Testis (tissue), 2 donors: ENCODE measurements around the gene CAMK2B.
"Not testable (repeated sequence)": the region's sequence is repeated elsewhere in the genome, so short reads cannot be mapped to it uniquely, and the experiment has no call there.

Experiments used
- POLR2A ChIP-seq: fragments of 450-650 bp; IDR thresholded peaks from one replicate; pipeline ENCODE4 v1.6.1; 2017; ENCODE audit warnings: antibody characterized with exemption, mild to moderate bottlenecking, moderate library complexity
- TF ChIP-seq, protein P1 (sequence below), 3 experiments: fragments of 450-650 bp in 2 of 3; fragments of 200-600 bp in 1 of 3; sonication (generic) in 1 of 3; IDR thresholded peaks; one replicate each; pipeline ENCODE4 v1.5.1; 2016 to 2019; ENCODE audit warnings: antibody characterized with exemption in 3 of 3, mild to moderate bottlenecking in 2 of 3, moderate library complexity in 1 of 3

DNA sequence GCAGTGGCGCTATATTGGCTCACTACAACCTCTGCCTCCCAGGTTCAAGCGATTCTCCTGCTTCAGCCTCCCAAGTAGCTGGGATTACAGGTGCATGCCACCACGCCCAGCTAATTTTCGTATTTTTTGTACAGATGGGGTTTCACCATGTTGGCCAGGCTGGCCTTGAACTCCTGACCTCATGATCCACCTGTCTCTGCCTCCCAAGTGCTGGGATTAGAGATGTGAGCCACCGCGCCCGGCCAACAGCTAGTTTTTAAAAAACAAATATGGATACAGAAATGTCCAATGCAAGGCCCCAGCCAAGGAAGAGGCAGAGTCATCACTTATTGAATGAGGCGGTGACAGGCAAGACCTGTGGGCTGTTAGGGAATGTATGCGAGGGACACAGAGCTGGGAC is 153.5 kb downstream of the CAMK2B start:
- TF ChIP-seq, protein P1, sequence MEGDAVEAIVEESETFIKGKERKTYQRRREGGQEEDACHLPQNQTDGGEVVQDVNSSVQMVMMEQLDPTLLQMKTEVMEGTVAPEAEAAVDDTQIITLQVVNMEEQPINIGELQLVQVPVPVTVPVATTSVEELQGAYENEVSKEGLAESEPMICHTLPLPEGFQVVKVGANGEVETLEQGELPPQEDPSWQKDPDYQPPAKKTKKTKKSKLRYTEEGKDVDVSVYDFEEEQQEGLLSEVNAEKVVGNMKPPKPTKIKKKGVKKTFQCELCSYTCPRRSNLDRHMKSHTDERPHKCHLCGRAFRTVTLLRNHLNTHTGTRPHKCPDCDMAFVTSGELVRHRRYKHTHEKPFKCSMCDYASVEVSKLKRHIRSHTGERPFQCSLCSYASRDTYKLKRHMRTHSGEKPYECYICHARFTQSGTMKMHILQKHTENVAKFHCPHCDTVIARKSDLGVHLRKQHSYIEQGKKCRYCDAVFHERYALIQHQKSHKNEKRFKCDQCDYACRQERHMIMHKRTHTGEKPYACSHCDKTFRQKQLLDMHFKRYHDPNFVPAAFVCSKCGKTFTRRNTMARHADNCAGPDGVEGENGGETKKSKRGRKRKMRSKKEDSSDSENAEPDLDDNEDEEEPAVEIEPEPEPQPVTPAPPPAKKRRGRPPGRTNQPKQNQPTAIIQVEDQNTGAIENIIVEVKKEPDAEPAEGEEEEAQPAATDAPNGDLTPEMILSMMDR (IDR thresholded peaks at IDR 0.05), result not testable (repeated sequence)
- TF ChIP-seq POLR2A, result not testable (repeated sequence)
